GM12878 (cell line): ENCODE results near the gene EXOC4. TPM values are rescaled to one million over a fixed set of nuclear protein-coding genes. Genes with fewer than 3 reads are reported as not detected.

Source experiments
- ATAC-seq: fragments of 200-7000 bp; cut with Tn5 transposase; 3 replicates; pipeline ENCODE4 v1.9.1; 2020; ENCODE audit warnings: mild to moderate bottlenecking, moderate library complexity
- BruUV-seq: library from RNA; stranded (reverse); fragments of 400-500 nt; replicated peaks from 2 replicates; lab custom pipeline; 2021; lab: Mats Ljungman, UMichigan
- CTCF ChIA-PET: fragments of 300-600 bp; sonication (Branson Sonifier 250); formaldehyde crosslinking; extraction: SDS; loops from one replicate; lab custom pipeline; 2021; ENCODE audit warnings: inconsistent platforms; lab: Yijun Ruan, JAX
- POLR2A ChIA-PET: fragments of 350-600 bp; formaldehyde crosslinking; extraction: SDS; loops from one replicate; lab custom pipeline; 2021; ENCODE audit warnings: inconsistent platforms; lab: Charles Lee
- RAD21 ChIA-PET: fragments of 300-600 bp; sonication (Branson Sonifier 250); formaldehyde crosslinking; loops from one replicate; lab custom pipeline; 2023; ENCODE audit warnings: antibody characterized with exemption; ENCODE audit not compliant: unreplicated experiment; lab: Charles Lee
- SMC1A ChIA-PET: fragments of 300-600 bp; sonication (Branson Sonifier 250); formaldehyde crosslinking; loops from one replicate; lab custom pipeline; 2023; ENCODE audit not compliant: unreplicated experiment, uncharacterized antibody; lab: Charles Lee
- DNase-seq: peaks from one replicate; pipeline ENCODE4 v3.0.0-alpha.2; 2011; ENCODE audit warnings: low read depth, low spot score
- FAIRE-seq: peaks from 3 replicates; lab custom pipeline; 2011; peaks lifted over from hg19 to GRCh38; lab: Jason Lieb, UNC
- H2AFZ ChIP-seq: 2 replicates; pipeline ENCODE4 v1.6.0; 2011; ENCODE audit warnings: low read depth, low read length, control low read depth; ENCODE audit not compliant: control insufficient read depth
- H3K27ac ChIP-seq: 2 replicates; pipeline ENCODE4 v1.5.1; 2011; ENCODE audit warnings: control low read depth; ENCODE audit not compliant: control insufficient read depth, insufficient read depth
- H3K27me3 ChIP-seq, 2 experiments: replicated peaks in 1 of 2; 2 replicates each; pipeline versions ENCODE4 v1.6.0 to v1.6.1; 2011; ENCODE audit warnings: low read length in 1 of 2; ENCODE audit not compliant: control insufficient read depth in 2 of 2, insufficient read depth in 2 of 2
- H3K36me3 ChIP-seq, 2 experiments: 2 replicates each; pipeline ENCODE4 v1.5.1; 2011; ENCODE audit warnings: low read length in 1 of 2; ENCODE audit not compliant: control insufficient read depth in 2 of 2, insufficient read depth in 2 of 2
- H3K4me1 ChIP-seq: 2 replicates; pipeline ENCODE4 v1.6.1; 2011; ENCODE audit warnings: mild to moderate bottlenecking, low read length, moderate library complexity, mixed read lengths; ENCODE audit not compliant: control insufficient read depth, insufficient read depth
- H3K4me2 ChIP-seq: 2 replicates; pipeline ENCODE4 v1.6.0; 2011; ENCODE audit warnings: control low read depth; ENCODE audit not compliant: control insufficient read depth, insufficient read depth
- H3K4me3 ChIP-seq: fragments of 200-600 bp; sonication (generic); 2 replicates; pipeline ENCODE4 v1.5.1; 2016
- H3K79me2 ChIP-seq: 2 replicates; pipeline ENCODE4 v1.6.0; 2011; ENCODE audit warnings: low read length; ENCODE audit not compliant: control insufficient read depth, insufficient read depth
- H3K9ac ChIP-seq: 2 replicates; pipeline ENCODE4 v1.8.0; 2011; ENCODE audit warnings: low read length, control low read depth, mixed read lengths; ENCODE audit not compliant: control insufficient read depth, insufficient read depth
- H3K9me3 ChIP-seq: replicated peaks from 3 replicates; pipeline ENCODE4 v1.5.1; 2011; ENCODE audit warnings: mild to moderate bottlenecking, low read length; ENCODE audit not compliant: control insufficient read depth, insufficient read depth
- H4K20me1 ChIP-seq: 2 replicates; pipeline ENCODE4 v1.6.0; 2011; ENCODE audit not compliant: control insufficient read depth, insufficient read depth
- CHD1 ChIP-seq: IDR thresholded peaks from 2 replicates; pipeline ENCODE4 v1.6.1; 2012; ENCODE audit warnings: low read depth, low read length, improper control_type of control experiment
- SP1 ChIP-seq: IDR thresholded peaks from one replicate; pipeline ENCODE4 v1.6.1; 2011; ENCODE audit warnings: low read depth, low read length
- ZNF24 ChIP-seq: fragments of 450-650 bp; IDR thresholded peaks from 2 replicates; pipeline ENCODE4 v1.6.1; 2017; ENCODE audit warnings: antibody characterized with exemption, mild to moderate bottlenecking
- WGBS: methylation state at CpG from one replicate; pipeline ENCODE4 v1.1.6; 2016; ENCODE audit warnings: low lambda C conversion rate; ENCODE audit not compliant: insufficient replicate concordance, insufficient coverage; ENCODE audit errors: missing lambda C conversion rate; 5-methylcytosine and 5-hydroxymethylcytosine counted together
- in situ Hi-C: fragments of 300-500 bp; cut with MboI; formaldehyde crosslinking; loops from 9 replicates; pipeline ENCODE4 v1.14.3; 2018; ENCODE audit warnings: mixed read lengths
- intact Hi-C: fragments of 100-400 bp; cut with micrococcal nuclease; formaldehyde crosslinking; loops from one replicate; pipeline ENCODE4 v1.14.2; 2022; ENCODE audit not compliant: unreplicated experiment
- polyA plus RNA-seq, 11 experiments: library from polyadenylated mRNA; depleted of rRNA in 4 of 11; unstranded in 6 of 11; stranded (reverse) in 5 of 11; fragments of >200 nt; fragmentation: Nextera tagmentation in 4 of 11; fragmentation: Illumina TruSeq in 1 of 11; extraction: Ambion mirVana in 4 of 11; extraction: Trizol in 1 of 11; gene quantifications; 1 replicate in 1 of 11; 2 replicates in 10 of 11; pipeline versions ENCODE4 v1.2.1 to v1.2.3, GENCODE V29; 2011 to 2016; ENCODE audit warnings: inconsistent platforms in 2 of 11, missing spikeins in 2 of 11, low read depth in 1 of 11
- total RNA-seq, 4 experiments: library from RNA; depleted of rRNA in 3 of 4; stranded (reverse); fragments of >200 nt in 3 of 4; fragmentation: Illumina TruSeq in 1 of 4; extraction: Trizol in 1 of 4; gene quantifications; 2 replicates each; pipeline versions ENCODE4 v1.2.1 to v1.2.3, GENCODE V29; 2013 to 2021
- TF ChIP-seq, protein P1 (sequence below): fragments of 450-650 bp; IDR thresholded peaks from 2 replicates; pipeline ENCODE4 v1.6.1; 2017; ENCODE audit warnings: mild to moderate bottlenecking, moderate library complexity

The EXOC4 gene
- total and polyA plus RNA-seq, 10 of the 15 experiments (the other 5 are each of a cell fraction or from before 2014, with no cell fraction given) = 13.2 to 44.5 (median 29.6) TPM

- POLR2A ChIA-PET = no interaction called here
- no peak for FAIRE-seq
Measured at GRCh38 chr7:133554330-133554729, 301.5 kb downstream of the EXOC4 start.

DNA sequence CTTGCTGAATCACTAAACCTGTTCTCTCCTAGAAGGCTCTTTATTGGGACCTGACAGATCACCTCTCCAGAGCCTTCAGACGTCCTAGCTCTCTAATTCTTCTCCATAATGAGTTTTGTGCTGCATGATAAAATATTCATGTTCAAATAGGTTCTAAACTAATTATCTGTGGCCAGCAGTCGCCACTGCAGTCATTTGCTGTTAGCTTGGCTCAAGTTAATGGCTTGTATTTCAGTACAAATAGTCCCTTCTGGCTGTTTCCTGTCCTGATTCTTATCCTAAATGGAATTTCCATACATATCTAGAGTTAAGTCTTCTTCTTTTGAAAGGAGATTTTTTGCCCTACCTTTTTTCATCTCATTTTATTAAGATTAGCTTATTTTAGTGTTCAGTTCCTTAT lies 303.2 kb downstream of the EXOC4 start:
- H3K36me3 ChIP-seq = no peaks in the 10 kb centered on the region
- TF ChIP-seq SP1 (no peak), CHD1 (no peak)
- TF ChIP-seq, protein P1, sequence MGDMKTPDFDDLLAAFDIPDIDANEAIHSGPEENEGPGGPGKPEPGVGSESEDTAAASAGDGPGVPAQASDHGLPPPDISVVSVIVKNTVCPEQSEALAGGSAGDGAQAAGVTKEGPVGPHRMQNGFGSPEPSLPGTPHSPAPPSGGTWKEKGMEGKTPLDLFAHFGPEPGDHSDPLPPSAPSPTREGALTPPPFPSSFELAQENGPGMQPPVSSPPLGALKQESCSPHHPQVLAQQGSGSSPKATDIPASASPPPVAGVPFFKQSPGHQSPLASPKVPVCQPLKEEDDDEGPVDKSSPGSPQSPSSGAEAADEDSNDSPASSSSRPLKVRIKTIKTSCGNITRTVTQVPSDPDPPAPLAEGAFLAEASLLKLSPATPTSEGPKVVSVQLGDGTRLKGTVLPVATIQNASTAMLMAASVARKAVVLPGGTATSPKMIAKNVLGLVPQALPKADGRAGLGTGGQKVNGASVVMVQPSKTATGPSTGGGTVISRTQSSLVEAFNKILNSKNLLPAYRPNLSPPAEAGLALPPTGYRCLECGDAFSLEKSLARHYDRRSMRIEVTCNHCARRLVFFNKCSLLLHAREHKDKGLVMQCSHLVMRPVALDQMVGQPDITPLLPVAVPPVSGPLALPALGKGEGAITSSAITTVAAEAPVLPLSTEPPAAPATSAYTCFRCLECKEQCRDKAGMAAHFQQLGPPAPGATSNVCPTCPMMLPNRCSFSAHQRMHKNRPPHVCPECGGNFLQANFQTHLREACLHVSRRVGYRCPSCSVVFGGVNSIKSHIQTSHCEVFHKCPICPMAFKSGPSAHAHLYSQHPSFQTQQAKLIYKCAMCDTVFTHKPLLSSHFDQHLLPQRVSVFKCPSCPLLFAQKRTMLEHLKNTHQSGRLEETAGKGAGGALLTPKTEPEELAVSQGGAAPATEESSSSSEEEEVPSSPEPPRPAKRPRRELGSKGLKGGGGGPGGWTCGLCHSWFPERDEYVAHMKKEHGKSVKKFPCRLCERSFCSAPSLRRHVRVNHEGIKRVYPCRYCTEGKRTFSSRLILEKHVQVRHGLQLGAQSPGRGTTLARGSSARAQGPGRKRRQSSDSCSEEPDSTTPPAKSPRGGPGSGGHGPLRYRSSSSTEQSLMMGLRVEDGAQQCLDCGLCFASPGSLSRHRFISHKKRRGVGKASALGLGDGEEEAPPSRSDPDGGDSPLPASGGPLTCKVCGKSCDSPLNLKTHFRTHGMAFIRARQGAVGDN = no peak
- TF ChIP-seq, all 136 proteins: peak for 0
- no peak overlapping the region for H3K4me2 ChIP-seq
- no peak overlapping the region for H3K27ac ChIP-seq
- H3K9ac ChIP-seq = no peak overlapping the region
- no peak overlapping the region for H2AFZ ChIP-seq
- in situ Hi-C loops (no loop called here), intact Hi-C loops (no loop called here)
- POLR2A ChIA-PET = no interaction called here
- H4K20me1 ChIP-seq = no peaks in the 10 kb centered on the region
- no peak overlapping the region for H3K4me3 ChIP-seq
- SMC1A ChIA-PET = interaction anchor here (0.7 kb wide), 1 partner anchor 303 kb away, joined by 3 read pairs; the partner anchor contains the start of gene EXOC4
- no TSS peak for BruUV-seq
- no peak for ATAC-seq
- H3K4me1 ChIP-seq = no peaks in the 10 kb centered on the region
- no peak for DNase-seq
- H3K79me2 ChIP-seq = no peaks in the 10 kb centered on the region
- WGBS = 45% methylated on average over 2 of the region's 2 CpGs
- RAD21 ChIA-PET = no interaction called here
- no peaks in the 10 kb centered on the region for H3K27me3 ChIP-seq
- FAIRE-seq = no peak
- CTCF ChIA-PET = no interaction called here
- no peaks in the 10 kb centered on the region for H3K9me3 ChIP-seq

More at GRCh38 chr7:133554330-133554729, 301.5 kb downstream of the EXOC4 start:
- Histone ChIP-seq H3K27me3 (no peaks in the 10 kb centered on the region), H2AFZ (no peak overlapping the region), H3K9me3 (no peaks in the 10 kb centered on the region), H3K36me3 (no peaks in the 10 kb centered on the region), H3K27ac (no peak overlapping the region), H3K9ac (no peak overlapping the region), H3K4me3 (no peak overlapping the region), H4K20me1 (no peaks in the 10 kb centered on the region), H3K4me2 (no peak overlapping the region), H3K79me2 (no peaks in the 10 kb centered on the region), H3K4me1 (no peaks in the 10 kb centered on the region)
- in situ Hi-C loops (no loop called here), intact Hi-C loops (no loop called here)
- DNase-seq (no peak), ATAC-seq (no peak)
- WGBS = 100% methylated on average over 2 of the region's 2 CpGs
- no TSS peak for BruUV-seq
- no peak for TF ChIP-seq ZNF24
- CTCF ChIA-PET = interaction anchor here (1.3 kb wide), 1 partner anchor 11 kb away, joined by 4 read pairs; no protein-coding TSS in a partner anchor
- SMC1A ChIA-PET = interaction anchor here (0.8 to 0.9 kb wide), 2 partner anchors 20 to 50 kb away, joined by 4 read pairs; no protein-coding TSS in a partner anchor
- RAD21 ChIA-PET = no interaction called here
